Ovary (tissue), 3 donors: Measurements from ENCODE around the gene CASP3.

Experiments
- CTCF ChIP-seq, 3 donors: fragments of 450-650 bp in 2 of 3; fragments of 200-600 bp in 1 of 3; IDR thresholded peaks; one replicate each; pipeline versions ENCODE4 v1.5.1 to v1.8.0; 2016 to 2022; ENCODE audit warnings: antibody characterized with exemption in 3 of 3, mild to moderate bottlenecking in 1 of 3
- EP300 ChIP-seq: sonication (generic); formaldehyde crosslinking; IDR thresholded peaks from one replicate; pipeline ENCODE4 v1.6.1; 2017; ENCODE audit warnings: antibody characterized with exemption
- POLR2A ChIP-seq: fragments of 450-650 bp; IDR thresholded peaks from one replicate; pipeline ENCODE4 v1.6.1; 2017; ENCODE audit warnings: antibody characterized with exemption, mild to moderate bottlenecking, moderate library complexity
- donor health status: DM: no; HTN: no; CAD: no.

- TF ChIP-seq CTCF (IDR thresholded peaks at IDR 0.05) (no peak), POLR2A (no peak), EP300 (no peak)
Observed at GRCh38 chr4:184697956-184698355, 48.7 kb upstream of the CASP3 start.
